Hepatic stellate cell (primary cell): ENCODE measurements around the gene FLNB.
"Not testable (repeated sequence)": the region's sequence is repeated elsewhere in the genome, so short reads cannot be mapped to it uniquely, and the experiment has no call there.

ENCODE experiments used
- DNase-seq: peaks from one replicate; pipeline ENCODE4 v3.0.0; 2011; ENCODE audit warnings: low spot score

Gene FLNB

GRCh38 chr3:57982561-57983243 is 25.5 kb upstream of the FLNB start:
- DNase-seq: no peak

- peak; percentile 53 for DNase-seq
These were observed 24.3 kb upstream of the FLNB start for GRCh38 chr3:57983734-57984518.

DNA sequence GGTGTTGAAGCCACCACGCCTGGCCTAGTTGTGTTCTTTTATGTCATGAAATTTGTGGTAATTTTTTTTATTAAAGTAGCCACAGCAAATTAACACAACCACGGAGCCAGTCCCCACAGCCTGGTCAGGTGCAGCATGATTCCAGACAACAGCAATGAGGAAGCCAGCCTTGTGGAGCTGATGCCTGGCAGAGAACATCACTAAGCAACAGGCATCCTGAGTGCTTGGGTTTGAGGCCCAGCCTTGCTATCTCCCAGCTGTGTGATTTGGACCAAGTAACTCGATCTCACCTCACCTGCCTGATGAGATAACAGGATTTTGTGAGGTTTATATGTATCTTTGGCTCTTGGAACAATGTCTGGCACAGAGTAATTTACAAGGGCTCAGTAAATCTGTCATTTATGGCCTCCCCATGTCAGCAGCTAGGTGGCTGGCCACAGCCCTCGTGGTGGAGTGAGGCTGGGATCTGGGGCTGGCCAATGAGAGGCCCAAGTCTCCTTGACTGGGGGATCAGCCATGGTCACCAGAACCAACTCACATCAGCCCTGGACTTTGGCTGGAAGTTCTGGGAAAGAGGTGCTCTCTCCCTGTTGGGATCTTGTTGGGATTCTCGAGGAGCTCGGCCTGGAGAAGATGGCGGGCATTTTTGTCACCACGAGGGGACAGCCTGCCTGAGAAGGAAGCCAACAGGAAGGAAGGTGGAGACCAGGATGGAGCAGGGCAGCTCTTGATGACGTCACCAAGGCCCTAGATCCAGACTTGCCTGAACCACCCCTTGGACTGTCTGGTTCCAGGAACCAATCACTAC is 22.8 kb upstream of the FLNB start:
- no peak for DNase-seq

DNA sequence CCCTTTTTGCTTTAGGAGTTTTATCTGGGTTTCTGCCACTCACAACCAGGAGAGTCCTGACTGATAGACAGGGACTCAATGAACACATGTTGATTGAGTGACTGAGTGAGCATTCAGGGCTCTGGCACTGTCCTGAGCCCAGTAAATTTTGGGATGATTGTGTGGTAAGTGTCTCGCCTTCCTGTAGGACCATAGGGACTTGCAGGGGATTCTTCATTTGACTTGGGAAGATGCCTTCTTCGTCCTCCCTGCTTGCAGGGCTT is 22.3 kb upstream of the FLNB start:
- no peak for DNase-seq

DNA sequence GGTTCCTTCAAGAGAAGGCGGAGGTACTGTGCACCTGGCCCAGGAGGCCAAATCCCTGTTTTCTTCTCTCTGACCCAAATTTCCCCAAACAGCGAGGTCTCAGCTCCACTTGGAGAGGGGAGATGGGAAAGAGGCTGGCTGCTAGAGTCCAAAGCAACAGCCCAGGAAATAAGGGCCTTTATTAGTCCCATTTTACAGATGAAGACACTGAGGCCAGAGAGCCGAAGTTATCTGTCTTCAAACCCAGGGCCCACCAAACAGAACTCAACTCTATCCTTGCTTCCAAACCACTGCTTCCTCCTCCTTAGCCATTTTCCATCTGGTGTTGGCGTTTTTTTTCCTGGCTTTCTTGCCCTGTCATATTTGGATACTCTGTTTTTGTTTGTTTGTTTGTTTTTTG is 22.0 kb upstream of the FLNB start:
- DNase-seq: no peak

GRCh38 chr3:57989198-57989597 is 19.0 kb upstream of the FLNB start:
- not testable (repeated sequence) for DNase-seq

GRCh38 chr3:57989646-57990045 is 18.6 kb upstream of the FLNB start:
- no peak for DNase-seq

GRCh38 chr3:57992452-57993213 is 15.6 kb upstream of the FLNB start:
- DNase-seq: no peak

- DNase-seq: no peak
These were observed 9.6 kb upstream of the FLNB start for GRCh38 chr3:57998366-57999283.

GRCh38 chr3:57999417-58000115 is 8.7 kb upstream of the FLNB start:
- DNase-seq: no peak

DNA sequence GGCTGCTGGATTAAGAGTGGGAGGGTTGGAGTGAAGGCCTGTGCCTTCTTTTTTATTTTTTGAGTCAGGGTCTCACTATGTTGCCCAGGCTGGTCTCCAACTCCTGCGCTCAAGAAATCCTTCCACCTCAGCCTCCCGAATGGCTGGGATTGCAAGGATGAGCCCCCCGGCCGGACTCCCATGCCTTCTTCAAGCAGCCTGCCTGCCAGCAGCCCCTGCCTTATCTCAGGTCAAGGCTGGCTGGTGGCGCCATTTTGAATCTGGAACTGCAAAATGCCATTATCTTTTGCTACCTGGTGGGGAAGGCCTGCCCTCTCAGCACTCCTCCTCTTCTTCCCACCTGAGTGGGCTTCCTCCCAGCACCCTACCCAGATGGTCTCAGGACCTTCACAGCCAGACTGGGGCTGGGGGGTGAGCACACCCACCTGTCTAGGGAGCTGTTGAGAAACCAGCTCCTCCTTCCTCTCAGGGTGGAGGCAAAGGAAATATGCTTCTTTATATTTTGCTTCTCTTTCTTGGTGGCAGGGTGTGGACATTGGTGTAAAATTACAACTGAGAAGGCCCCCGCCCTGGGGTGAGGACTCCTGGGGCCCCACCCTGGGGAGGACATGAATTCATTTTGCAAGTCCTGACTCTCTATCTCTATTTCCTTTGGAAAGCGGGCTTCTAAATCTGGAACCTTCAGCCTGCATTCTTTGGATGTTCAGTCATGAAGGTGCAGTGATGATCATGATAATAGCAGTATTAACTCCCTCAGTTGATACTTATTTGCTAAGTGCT is 7.7 kb upstream of the FLNB start:
- DNase-seq: no peak

DNA sequence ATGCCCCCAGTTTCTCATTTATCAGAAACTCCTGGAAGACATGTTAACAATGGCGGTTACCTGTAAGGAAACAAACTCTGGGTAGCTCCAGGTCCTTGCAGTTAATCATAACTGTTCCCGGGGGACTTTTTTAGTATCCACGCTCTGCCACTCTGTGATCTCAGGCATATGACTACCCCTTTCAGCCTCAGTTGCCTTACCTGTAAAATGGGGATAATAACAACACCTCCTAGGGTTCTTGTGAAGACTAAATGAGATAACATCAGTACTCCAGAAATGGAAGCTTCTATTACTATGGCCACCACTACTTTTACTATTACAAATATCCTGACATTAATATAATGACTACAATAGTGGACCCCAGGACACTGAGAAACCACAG is 7.1 kb upstream of the FLNB start:
- no peak for DNase-seq

GRCh38 chr3:58001979-58002378 is 6.2 kb upstream of the FLNB start:
- DNase-seq: no peak

GRCh38 chr3:58003093-58003492 is 5.1 kb upstream of the FLNB start:
- DNase-seq: no peak

GRCh38 chr3:58004973-58005372 is 3.2 kb upstream of the FLNB start:
- no peak for DNase-seq

DNA sequence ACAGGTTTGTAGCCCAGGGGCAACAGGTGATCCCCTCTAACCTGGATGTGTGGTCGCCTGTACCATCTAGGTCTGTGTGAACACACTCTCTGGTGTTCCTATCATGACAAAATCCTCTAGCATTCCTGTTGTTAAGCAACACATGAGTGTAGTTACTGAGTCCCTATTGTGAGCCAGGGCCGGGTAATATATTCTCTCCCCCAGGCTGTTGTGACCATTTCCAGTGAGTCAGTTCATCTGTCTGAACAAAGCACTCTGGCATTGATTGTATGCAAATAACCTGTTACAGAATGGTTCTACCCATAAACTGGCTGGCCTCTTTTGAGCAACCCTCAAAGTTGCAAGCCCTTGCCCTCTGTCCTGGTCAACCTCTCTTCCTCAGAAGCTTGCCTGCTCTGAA is 2.6 kb upstream of the FLNB start:
- peak; percentile 55 for DNase-seq

DNA sequence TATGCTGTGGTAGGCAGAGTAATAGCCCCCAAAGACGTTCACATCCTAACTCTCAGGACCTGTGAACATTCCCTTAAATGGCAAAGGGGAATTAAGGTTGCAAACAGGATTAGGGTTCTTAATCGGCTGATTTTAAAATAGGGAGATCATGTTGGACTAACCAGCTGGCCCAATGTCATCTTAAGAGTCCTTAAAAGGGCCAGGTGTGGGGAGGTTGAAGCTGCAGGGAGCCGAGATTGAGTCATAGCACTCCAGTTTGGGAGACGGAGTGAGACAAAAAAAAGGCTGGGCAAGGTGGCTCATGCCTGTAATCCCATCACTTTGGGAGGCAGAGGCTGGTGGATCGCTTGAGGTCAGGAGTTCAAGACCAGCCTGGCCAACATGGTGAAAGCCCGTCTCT is 1.6 kb upstream of the FLNB start:
- no peak for DNase-seq

DNA sequence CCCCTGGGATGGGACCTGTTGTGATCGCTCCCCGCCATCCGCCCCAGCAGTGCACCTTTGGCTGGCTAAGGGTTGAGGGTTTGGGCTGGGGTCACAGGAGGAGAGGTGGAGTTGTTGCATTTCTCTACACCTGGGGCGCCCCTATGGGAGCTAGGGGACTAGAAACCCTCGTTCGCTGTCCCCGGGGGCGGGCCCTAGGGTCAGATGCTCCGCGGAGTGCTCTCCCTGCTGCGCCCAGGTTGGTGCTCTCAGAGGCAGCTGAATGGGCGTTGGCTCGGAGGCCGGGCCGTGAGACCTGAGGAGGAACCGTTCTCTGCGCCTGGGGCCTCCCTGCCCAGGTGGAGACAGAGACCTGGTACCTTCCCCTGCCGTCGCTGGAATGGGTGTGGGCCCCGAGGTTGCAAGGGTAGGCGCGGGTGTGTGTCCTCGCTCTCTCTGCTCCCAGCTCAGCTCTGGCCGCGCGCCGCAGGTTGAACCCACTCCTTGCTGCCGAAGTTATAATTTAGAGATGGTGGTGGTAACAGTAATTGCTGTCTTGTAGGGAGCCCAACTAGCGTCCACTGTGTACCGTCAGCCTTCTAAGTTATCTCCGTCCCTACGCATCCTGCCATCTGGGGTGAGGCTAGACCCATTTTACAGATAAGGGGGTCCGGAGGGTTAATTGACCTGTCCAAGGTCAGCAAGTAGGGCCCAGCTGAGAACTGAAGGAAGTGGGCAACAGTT is 965 bp downstream of the FLNB start:
- no peak for DNase-seq
